HG03280 (cell line): ENCODE measurements around the gene EFNA2.
"Not testable (repeated sequence)": the region's sequence is repeated elsewhere in the genome, so short reads cannot be mapped to it uniquely, and the experiment has no call there.

Experiments used
- ATAC-seq: cut with Tn5 transposase; IDR thresholded peaks from one replicate; pipeline ENCODE4 v1.9.1; 2021; ENCODE audit warnings: mild to moderate bottlenecking, moderate library complexity; ENCODE audit not compliant: unreplicated experiment

The EFNA2 gene

GRCh38 chr19:1315470-1316166 is 29.9 kb downstream of the EFNA2 start:
- no peak for ATAC-seq

GRCh38 chr19:1316466-1316865 is 30.8 kb downstream of the EFNA2 start:
- no peak for ATAC-seq

GRCh38 chr19:1317274-1318003 is 31.8 kb downstream of the EFNA2 start:
- no peak for ATAC-seq

- ATAC-seq: no peak
Measured at GRCh38 chr19:1318678-1319471, 33.2 kb downstream of the EFNA2 start.

GRCh38 chr19:1320282-1320650 is 34.6 kb downstream of the EFNA2 start:
- not testable (repeated sequence) for ATAC-seq

- ATAC-seq: no peak
Measured at GRCh38 chr19:1321539-1321938, 35.9 kb downstream of the EFNA2 start.

GRCh38 chr19:1322198-1322981 is 36.7 kb downstream of the EFNA2 start:
- no peak for ATAC-seq

- ATAC-seq: no peak
Measured at GRCh38 chr19:1324249-1324805, 38.7 kb downstream of the EFNA2 start.

GRCh38 chr19:1324806-1325567 is 39.3 kb downstream of the EFNA2 start:
- no peak for ATAC-seq

- no peak for ATAC-seq
Measured at GRCh38 chr19:1325568-1326294, 40.1 kb downstream of the EFNA2 start.

GRCh38 chr19:1327125-1327524 is 41.5 kb downstream of the EFNA2 start:
- ATAC-seq: no peak

- not testable (repeated sequence) for ATAC-seq
Measured at GRCh38 chr19:1332208-1332607, 46.5 kb downstream of the EFNA2 start.

GRCh38 chr19:1336079-1336684 is 50.5 kb downstream of the EFNA2 start:
- ATAC-seq: no peak

GRCh38 chr19:1340681-1341469 is 55.2 kb downstream of the EFNA2 start:
- ATAC-seq: no peak

GRCh38 chr19:1343041-1343440 is 57.4 kb downstream of the EFNA2 start:
- no peak for ATAC-seq

GRCh38 chr19:1349211-1349610 is 63.5 kb downstream of the EFNA2 start:
- no peak for ATAC-seq

- ATAC-seq: no peak
Measured at GRCh38 chr19:1350867-1351266, 65.2 kb downstream of the EFNA2 start.
